ENCODE measurements around the gene ATP8B4. TPM values are rescaled to one million over a fixed set of nuclear protein-coding genes. Genes with fewer than 3 reads are reported as not detected.
A peak's percentile ranks its signal among the peaks of the same experiment; 100 is the strongest.

The ATP8B4 gene
- total and polyA plus RNA-seq, 2 donors (not counting 1 experiment from before 2014, with no cell fraction given): 3.5 to 19.5 TPM

GRCh38 chr15:50145451-50145872 lies 26.4 kb upstream of the ATP8B4 start:
- H3K4me2 ChIP-seq (ENCODE audit: extremely low read depth, insufficient read depth, low read length): no peak overlapping the region
- DNase-seq (ENCODE audit: low read depth in 2 of 2): peak; percentile 77 to 92
- H2AFZ ChIP-seq (ENCODE audit: low read length): no peak overlapping the region

GRCh38 chr15:50144341-50145120 lies 25.5 kb upstream of the ATP8B4 start:
- peak in 1 of 2 donors; percentile 35 for DNase-seq (ENCODE audit: low read depth in 2 of 2)
- H3K27me3 ChIP-seq (ENCODE audit: control insufficient read depth, insufficient read depth, low read length): no peaks in the 10 kb centered on the region
- peaks cover 3% of the 10 kb centered on the region for H3K4me1 ChIP-seq (ENCODE audit: control insufficient read depth, extremely low read depth, insufficient read depth, low read length)
- TF ChIP-seq CTCF (conservative IDR thresholded peaks at IDR 0.05 in 1 of 2, IDR thresholded peaks at IDR 0.05 in 1 of 2; ENCODE audit: low read depth in 1 of 2, low read length in 2 of 2) (no peak), EZH2 (IDR thresholded peaks at IDR 0.05; ENCODE audit: low read length, missing control alignments) (no peak)
- H3K36me3 ChIP-seq (ENCODE audit: control insufficient read depth, insufficient read depth, low read length): no peaks in the 10 kb centered on the region
- H3K4me3 ChIP-seq (replicated peaks in 1 of 4; ENCODE audit: control extremely low read depth in 1 of 4, insufficient read depth in 1 of 4, low read depth in 3 of 4, low read length in 4 of 4): no peak overlapping the region
- H4K20me1 ChIP-seq (ENCODE audit: control insufficient read depth, extremely low read depth, insufficient read depth, low read length): no peaks in the 10 kb centered on the region
- no peak overlapping the region for H3K27ac ChIP-seq (ENCODE audit: insufficient read depth, low read length)
- H3K9ac ChIP-seq (ENCODE audit: insufficient read depth, low read length): no peak overlapping the region
- H3K79me2 ChIP-seq (ENCODE audit: control insufficient read depth, insufficient read depth, low read length): no peaks in the 10 kb centered on the region
- no peaks in the 10 kb centered on the region for H3K9me3 ChIP-seq (ENCODE audit: control insufficient read depth, insufficient read depth, low read depth, low read length)
- no peak overlapping the region for H3K4me2 ChIP-seq (ENCODE audit: extremely low read depth, insufficient read depth, low read length)
- no peak overlapping the region for H2AFZ ChIP-seq (ENCODE audit: low read length)

More at GRCh38 chr15:50145451-50145872, 26.4 kb upstream of the ATP8B4 start:
- Histone ChIP-seq H3K9me3 (ENCODE audit: control insufficient read depth, insufficient read depth, low read depth, low read length) (no peaks in the 10 kb centered on the region), H3K79me2 (ENCODE audit: control insufficient read depth, insufficient read depth, low read length) (no peaks in the 10 kb centered on the region), H3K27me3 (ENCODE audit: control insufficient read depth, insufficient read depth, low read length) (no peaks in the 10 kb centered on the region), H3K4me3 (replicated peaks in 1 of 4; ENCODE audit: control extremely low read depth in 1 of 4, insufficient read depth in 1 of 4, low read depth in 3 of 4, low read length in 4 of 4) (no peak overlapping the region), H3K4me1 (ENCODE audit: control insufficient read depth, extremely low read depth, insufficient read depth, low read length) (peaks cover 3% of the 10 kb centered on the region), H3K36me3 (ENCODE audit: control insufficient read depth, insufficient read depth, low read length) (no peaks in the 10 kb centered on the region), H4K20me1 (ENCODE audit: control insufficient read depth, extremely low read depth, insufficient read depth, low read length) (no peaks in the 10 kb centered on the region), H3K27ac (ENCODE audit: insufficient read depth, low read length) (no peak overlapping the region), H3K9ac (ENCODE audit: insufficient read depth, low read length) (no peak overlapping the region)
- TF ChIP-seq EZH2 (IDR thresholded peaks at IDR 0.05; ENCODE audit: low read length, missing control alignments) (no peak), CTCF (conservative IDR thresholded peaks at IDR 0.05 in 1 of 2, IDR thresholded peaks at IDR 0.05 in 1 of 2; ENCODE audit: low read depth in 1 of 2, low read length in 2 of 2) (peak; percentile 31)

- no peak for DNase-seq (ENCODE audit: low read depth in 2 of 2)
- no peaks in the 10 kb centered on the region for H3K79me2 ChIP-seq (ENCODE audit: control insufficient read depth, insufficient read depth, low read length)
- H3K4me2 ChIP-seq (ENCODE audit: extremely low read depth, insufficient read depth, low read length): no peak overlapping the region
- no peak overlapping the region for H3K27ac ChIP-seq (ENCODE audit: insufficient read depth, low read length)
- no peaks in the 10 kb centered on the region for H3K36me3 ChIP-seq (ENCODE audit: control insufficient read depth, insufficient read depth, low read length)
- H2AFZ ChIP-seq (ENCODE audit: low read length): no peak overlapping the region
- no peaks in the 10 kb centered on the region for H3K9me3 ChIP-seq (ENCODE audit: control insufficient read depth, insufficient read depth, low read depth, low read length)
- peaks cover 3% of the 10 kb centered on the region for H3K4me1 ChIP-seq (ENCODE audit: control insufficient read depth, extremely low read depth, insufficient read depth, low read length)
- no peak overlapping the region for H3K4me3 ChIP-seq (replicated peaks in 1 of 4; ENCODE audit: control extremely low read depth in 1 of 4, insufficient read depth in 1 of 4, low read depth in 3 of 4, low read length in 4 of 4)
- H4K20me1 ChIP-seq (ENCODE audit: control insufficient read depth, extremely low read depth, insufficient read depth, low read length): no peaks in the 10 kb centered on the region
- no peaks in the 10 kb centered on the region for H3K27me3 ChIP-seq (ENCODE audit: control insufficient read depth, insufficient read depth, low read length)
- H3K9ac ChIP-seq (ENCODE audit: insufficient read depth, low read length): no peak overlapping the region
- TF ChIP-seq CTCF (conservative IDR thresholded peaks at IDR 0.05 in 1 of 2, IDR thresholded peaks at IDR 0.05 in 1 of 2; ENCODE audit: low read depth in 1 of 2, low read length in 2 of 2) (no peak), EZH2 (IDR thresholded peaks at IDR 0.05; ENCODE audit: low read length, missing control alignments) (no peak)
Measured at GRCh38 chr15:50143255-50143860, 24.3 kb upstream of the ATP8B4 start.
